RWPE1 (cell line): Measurements from ENCODE around the gene FBLIM1.

ENCODE experiments used
- CTCF ChIA-PET: fragments of 350-600 bp; sonication (Branson Sonifier 250); formaldehyde crosslinking; extraction: SDS; loops from one replicate; lab custom pipeline; 2021; lab: Yijun Ruan, JAX
- POLR2A ChIA-PET: fragments of 400-600 bp; formaldehyde crosslinking; extraction: SDS; loops from one replicate; lab custom pipeline; 2020; ENCODE audit warnings: antibody characterized with exemption; ENCODE audit not compliant: low non-redundant PET; lab: Yijun Ruan, JAX
- DNase-seq: peaks from one replicate; pipeline ENCODE4 v3.0.0; 2012; ENCODE audit warnings: low spot score
- H3K27ac ChIP-seq: fragments of 450-650 bp; 2 replicates; pipeline ENCODE4 v1.5.1; 2017
- CTCF ChIP-seq: fragments of 450-650 bp; conservative IDR thresholded peaks from 2 replicates; pipeline ENCODE4 v1.5.1; 2017; ENCODE audit warnings: low read depth, mild to moderate bottlenecking

FBLIM1 gene

GRCh38 chr1:15734296-15734695 lies 24.3 kb upstream of the FBLIM1 start:
- ChIA-PET CTCF (interaction anchor here (0.6 kb wide), 2 partner anchors 87 to 299 kb away, joined by 3 read pairs; no protein-coding TSS in a partner anchor), POLR2A (interaction anchor here (0.5 kb wide), 1 partner anchor 26 kb away, joined by 3 read pairs; no protein-coding TSS in a partner anchor)
- TF ChIP-seq CTCF = no peak
- H3K27ac ChIP-seq = peak overlapping the region; percentile 84
- DNase-seq = no peak

GRCh38 chr1:15734901-15735300 lies 23.7 kb upstream of the FBLIM1 start:
- H3K27ac ChIP-seq = peak overlapping the region; percentile 84
- CTCF ChIA-PET = interaction anchor here (0.6 kb wide), 2 partner anchors 88 to 299 kb away, joined by 3 read pairs; no protein-coding TSS in a partner anchor
- TF ChIP-seq CTCF = no peak
- POLR2A ChIA-PET = no interaction called here
- no peak for DNase-seq

GRCh38 chr1:15735304-15736037 lies 23.1 kb upstream of the FBLIM1 start:
- peak overlapping the region; percentile 84 for H3K27ac ChIP-seq
- no peak for DNase-seq
- ChIA-PET POLR2A (no interaction called here), CTCF (interaction anchor here (0.6 kb wide), 1 partner anchor 88 kb away, joined by 3 read pairs; no protein-coding TSS in a partner anchor)
- no peak for TF ChIP-seq CTCF

- DNase-seq = no peak
- peak within 1 kb of the TSS; percentile 84 for H3K27ac ChIP-seq
- ChIA-PET CTCF (no interaction called here), POLR2A (no interaction called here)
- TF ChIP-seq CTCF = no peak
Observed at GRCh38 chr1:15736038-15736891, 22.3 kb upstream of the FBLIM1 start, which contains the start of gene SLC25A34. SLC25A34 (plus strand) TSS chr1:15736258; CDS start chr1:15736486, 228 bp downstream.

GRCh38 chr1:15736892-15737261 lies 21.7 kb upstream of the FBLIM1 start:
- no peak for TF ChIP-seq CTCF
- H3K27ac ChIP-seq = peak overlapping the region; percentile 84
- ChIA-PET CTCF (no interaction called here), POLR2A (interaction anchor here (0.6 kb wide), 1 partner anchor 117 kb away, joined by 3 read pairs; no protein-coding TSS in a partner anchor)
- DNase-seq = no peak
